ENCODE data around the gene SNCG.

DNA sequence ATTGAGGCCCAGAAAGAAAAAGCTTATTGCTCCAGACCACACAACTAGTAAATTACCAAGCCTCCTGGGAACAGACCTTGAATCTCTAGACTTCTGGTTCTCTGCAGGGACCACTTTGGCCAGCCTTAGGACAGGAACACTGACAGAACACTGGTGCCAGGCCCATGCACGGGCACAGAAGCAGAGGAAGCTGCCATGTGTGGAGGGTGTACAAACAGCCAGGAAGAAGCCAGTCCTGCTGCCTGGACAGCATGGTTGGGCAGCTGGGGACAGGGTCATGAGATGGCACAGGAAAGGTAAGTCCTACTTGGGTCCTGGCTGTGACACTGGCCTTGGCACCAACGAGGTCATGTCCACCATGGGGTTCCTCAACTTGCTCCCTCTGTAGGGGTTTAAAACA is 20.1 kb upstream of the SNCG start:
- TF ChIP-seq EZH2 (IDR thresholded peaks at IDR 0.05; ENCODE audit: borderline replicate concordance, insufficient read depth, low read depth, low read length, poor library complexity, severe bottlenecking), result no peak
- TF ChIP-seq, protein P1, sequence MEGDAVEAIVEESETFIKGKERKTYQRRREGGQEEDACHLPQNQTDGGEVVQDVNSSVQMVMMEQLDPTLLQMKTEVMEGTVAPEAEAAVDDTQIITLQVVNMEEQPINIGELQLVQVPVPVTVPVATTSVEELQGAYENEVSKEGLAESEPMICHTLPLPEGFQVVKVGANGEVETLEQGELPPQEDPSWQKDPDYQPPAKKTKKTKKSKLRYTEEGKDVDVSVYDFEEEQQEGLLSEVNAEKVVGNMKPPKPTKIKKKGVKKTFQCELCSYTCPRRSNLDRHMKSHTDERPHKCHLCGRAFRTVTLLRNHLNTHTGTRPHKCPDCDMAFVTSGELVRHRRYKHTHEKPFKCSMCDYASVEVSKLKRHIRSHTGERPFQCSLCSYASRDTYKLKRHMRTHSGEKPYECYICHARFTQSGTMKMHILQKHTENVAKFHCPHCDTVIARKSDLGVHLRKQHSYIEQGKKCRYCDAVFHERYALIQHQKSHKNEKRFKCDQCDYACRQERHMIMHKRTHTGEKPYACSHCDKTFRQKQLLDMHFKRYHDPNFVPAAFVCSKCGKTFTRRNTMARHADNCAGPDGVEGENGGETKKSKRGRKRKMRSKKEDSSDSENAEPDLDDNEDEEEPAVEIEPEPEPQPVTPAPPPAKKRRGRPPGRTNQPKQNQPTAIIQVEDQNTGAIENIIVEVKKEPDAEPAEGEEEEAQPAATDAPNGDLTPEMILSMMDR (IDR thresholded peaks at IDR 0.05), result no peak

Data from B cell (primary cell).